Measurements from ENCODE around the gene TVP23A. TPM values are rescaled to one million over a fixed set of nuclear protein-coding genes. Genes with fewer than 3 reads are reported as not detected.
"Not testable (repeated sequence)": the region's sequence is repeated elsewhere in the genome, so short reads cannot be mapped to it uniquely, and the experiment has no call there.

The TVP23A gene
- total and polyA plus RNA-seq, 5 experiments from 2014 or later, result 0.06 TPM; not detected in 4

GRCh38 chr16:10753670-10754069, 64.9 kb downstream of the TVP23A start:
- DNase-seq (no peak), ATAC-seq (no peak)
- no peaks in the 10 kb centered on the region for H3K9me3 Mint-ChIP-seq
- POLR2A ChIA-PET, result interaction anchor here (1.5 kb wide), 1 partner anchor 10 kb away, joined by 4 read pairs; the partner anchor contains the start of gene NUBP1
- H3K4me3 Mint-ChIP-seq, result no peak overlapping the region
- peaks cover 3 to 89% (median 28%) of the 10 kb centered on the region in 3 donors for H3K36me3 Mint-ChIP-seq
- peak overlapping the region in 2 of 10 donors; percentile 22 to 79 for H3K27ac Mint-ChIP-seq
- H3K27me3 Mint-ChIP-seq, result no peaks in the 10 kb centered on the region
- peaks cover 0 to 36% (median 13%) of the 10 kb centered on the region in 4 donors for H3K4me1 Mint-ChIP-seq

- ATAC-seq (peak in 1 of 2 donors; percentile 37), DNase-seq (peak in 1 of 10 donors; percentile 21)
- Mint-ChIP-seq H3K27ac (peak overlapping the region in 2 of 10 donors; percentile 46 to 79), H3K9me3 (no peaks in the 10 kb centered on the region), H3K36me3 (peaks cover 3 to 89% (median 28%) of the 10 kb centered on the region in 3 donors), H3K4me3 (peak overlapping the region in 1 of 10 donors; percentile 52), H3K27me3 (no peaks in the 10 kb centered on the region), H3K4me1 (peaks cover 0 to 36% (median 13%) of the 10 kb centered on the region in 4 donors)
- POLR2A ChIA-PET, result interaction anchor here (1.5 kb wide), 1 partner anchor 9 kb away, joined by 4 read pairs; the partner anchor contains the start of gene NUBP1
These were observed 65.6 kb downstream of the TVP23A start for GRCh38 chr16:10752843-10753523.

GRCh38 chr16:10751291-10751697, 67.3 kb downstream of the TVP23A start:
- POLR2A ChIA-PET, result no interaction called here
- peaks cover 3 to 89% (median 28%) of the 10 kb centered on the region in 3 donors for H3K36me3 Mint-ChIP-seq
- H3K4me3 Mint-ChIP-seq, result no peak overlapping the region
- ATAC-seq, result no peak
- no peaks in the 10 kb centered on the region for H3K9me3 Mint-ChIP-seq
- no peak overlapping the region for H3K27ac Mint-ChIP-seq
- no peak for DNase-seq
- H3K27me3 Mint-ChIP-seq, result no peaks in the 10 kb centered on the region
- H3K4me1 Mint-ChIP-seq, result peaks cover 0 to 40% (median 17%) of the 10 kb centered on the region in 4 donors

GRCh38 chr16:10750793-10751192, 67.8 kb downstream of the TVP23A start:
- Mint-ChIP-seq H3K36me3 (peaks cover 3 to 90% (median 28%) of the 10 kb centered on the region in 3 donors), H3K4me3 (no peak overlapping the region), H3K9me3 (no peaks in the 10 kb centered on the region), H3K4me1 (peaks cover 0 to 41% (median 20%) of the 10 kb centered on the region in 4 donors), H3K27ac (peak overlapping the region in 1 of 10 donors; percentile 53), H3K27me3 (no peaks in the 10 kb centered on the region)
- POLR2A ChIA-PET, result no interaction called here
- no peak for DNase-seq
- ATAC-seq, result no peak

- DNase-seq, result no peak
- peak overlapping the region in 4 of 10 donors; percentile 4 to 38 (median 12) for H3K27ac Mint-ChIP-seq
- peak overlapping the region in 9 of 10 donors; percentile 8 to 65 (median 39) for H3K4me3 Mint-ChIP-seq
- peaks cover 16 to 45% (median 43%) of the 10 kb centered on the region in 4 donors for H3K4me1 Mint-ChIP-seq
- H3K27me3 Mint-ChIP-seq, result no peaks in the 10 kb centered on the region
- no peaks in the 10 kb centered on the region for H3K9me3 Mint-ChIP-seq
- ATAC-seq, result no peak
- H3K36me3 Mint-ChIP-seq, result peaks cover 3 to 55% (median 18%) of the 10 kb centered on the region in 3 donors
- POLR2A ChIA-PET, result no interaction called here
These were observed 72.8 kb downstream of the TVP23A start for GRCh38 chr16:10745841-10746240.

GRCh38 chr16:10744370-10745030, 74.1 kb downstream of the TVP23A start:
- DNase-seq (no peak), ATAC-seq (no peak)
- H3K4me1 Mint-ChIP-seq, result peaks cover 18 to 50% (median 47%) of the 10 kb centered on the region in 4 donors
- no peaks in the 10 kb centered on the region for H3K27me3 Mint-ChIP-seq
- no peaks in the 10 kb centered on the region for H3K9me3 Mint-ChIP-seq
- H3K27ac Mint-ChIP-seq, result peak overlapping the region; percentile 96 to 100 (median 99)
- POLR2A ChIA-PET, result interaction anchor here (0.5 to 2.1 kb wide), 7 partner anchors 9 to 1653 kb away, joined by 3 to 7 read pairs (median 5); partner anchors contain the start of genes ATF7IP2, DEXI and HAPSTR1
- peaks cover 3 to 43% (median 10%) of the 10 kb centered on the region in 3 donors for H3K36me3 Mint-ChIP-seq
- peak overlapping the region; percentile 91 to 98 (median 95) for H3K4me3 Mint-ChIP-seq

GRCh38 chr16:10743610-10744369, 74.8 kb downstream of the TVP23A start, which contains the start of gene NUBP1:
Gene NUBP1, plus strand, starts transcription at chr16:10743842. Its CDS starts 22 bp downstream, at chr16:10743864.
- H3K9me3 Mint-ChIP-seq, result no peaks in the 10 kb centered on the region
- no peaks in the 10 kb centered on the region for H3K27me3 Mint-ChIP-seq
- H3K4me3 Mint-ChIP-seq, result peak within 1 kb of the TSS; percentile 91 to 98 (median 95)
- DNase-seq, result peak; percentile 93 to 100 (median 99)
- POLR2A ChIA-PET, result interaction anchor here (0.5 to 2.1 kb wide), 8 partner anchors 10 to 1653 kb away, joined by 3 to 7 read pairs (median 4); partner anchors contain the start of genes ATF7IP2, DEXI and HAPSTR1
- H3K4me1 Mint-ChIP-seq, result peaks cover 18 to 44% (median 42%) of the 10 kb centered on the region in 4 donors
- peaks cover 0 to 36% (median 6%) of the 10 kb centered on the region in 3 donors for H3K36me3 Mint-ChIP-seq
- H3K27ac Mint-ChIP-seq, result peak within 1 kb of the TSS; percentile 96 to 100 (median 99)
- peak; percentile 89 to 94 for ATAC-seq

GRCh38 chr16:10743227-10743609, 75.4 kb downstream of the TVP23A start:
- Mint-ChIP-seq H3K4me1 (peaks cover 18 to 46% (median 43%) of the 10 kb centered on the region in 4 donors), H3K27ac (peak overlapping the region; percentile 96 to 100 (median 99)), H3K9me3 (no peaks in the 10 kb centered on the region), H3K36me3 (peaks cover 0 to 30% (median 2%) of the 10 kb centered on the region in 3 donors), H3K4me3 (peak overlapping the region; percentile 91 to 98 (median 95)), H3K27me3 (no peaks in the 10 kb centered on the region)
- POLR2A ChIA-PET, result interaction anchor here (0.9 to 2.1 kb wide), 4 partner anchors 28 to 1652 kb away, joined by 3 to 7 read pairs (median 6); partner anchors contain the start of genes ATF7IP2, DEXI and HAPSTR1
- ATAC-seq, result no peak
- no peak for DNase-seq

- DNase-seq (no peak), ATAC-seq (no peak)
- Mint-ChIP-seq H3K4me3 (no peak overlapping the region), H3K27me3 (no peaks in the 10 kb centered on the region), H3K9me3 (no peaks in the 10 kb centered on the region), H3K36me3 (peaks cover 0 to 16% (median 0%) of the 10 kb centered on the region in 3 donors), H3K4me1 (peaks cover 18 to 52% (median 44%) of the 10 kb centered on the region in 4 donors), H3K27ac (peak overlapping the region in 1 of 10 donors; percentile 15)
- POLR2A ChIA-PET, result no interaction called here
These were observed 76.8 kb downstream of the TVP23A start for GRCh38 chr16:10741844-10742243.

GRCh38 chr16:10741249-10741648, 77.3 kb downstream of the TVP23A start:
- Mint-ChIP-seq H3K27ac (peak overlapping the region in 3 of 10 donors; percentile 11 to 77 (median 66)), H3K36me3 (peaks cover 0 to 10% (median 0%) of the 10 kb centered on the region in 3 donors), H3K4me3 (peak overlapping the region in 5 of 10 donors; percentile 7 to 40 (median 26)), H3K4me1 (peaks cover 18 to 50% (median 42%) of the 10 kb centered on the region in 4 donors)
- ATAC-seq, POLR2A ChIA-PET, DNase-seq, H3K9me3 Mint-ChIP-seq, H3K27me3 Mint-ChIP-seq: not testable (repeated sequence)

- Mint-ChIP-seq H3K27ac (peak overlapping the region in 4 of 10 donors; percentile 22 to 77 (median 67)), H3K4me1 (peaks cover 18 to 49% (median 39%) of the 10 kb centered on the region in 4 donors), H3K9me3 (no peaks in the 10 kb centered on the region), H3K27me3 (no peaks in the 10 kb centered on the region), H3K4me3 (peak overlapping the region in 5 of 10 donors; percentile 7 to 40 (median 27)), H3K36me3 (peaks cover 0 to 6% (median 0%) of the 10 kb centered on the region in 3 donors)
- POLR2A ChIA-PET, result interaction anchor here (0.6 kb wide), 1 partner anchor 234 kb away, joined by 4 read pairs; no protein-coding TSS in a partner anchor
- DNase-seq (no peak), ATAC-seq (no peak)
These were observed 77.8 kb downstream of the TVP23A start for GRCh38 chr16:10740845-10741208.

Data from naive thymus-derived CD8-positive, alpha-beta T cell (primary cell).